Effector CD8-positive, alpha-beta T cell (primary cell): ENCODE results near the gene HECA.
"Not testable (repeated sequence)": the region's sequence is repeated elsewhere in the genome, so short reads cannot be mapped to it uniquely, and the experiment has no call there.

Source experiments
- DNase-seq: peaks from one replicate; lab custom pipeline; 2025; lab: John Stamatoyannopoulos, UW
- total RNA-seq, 4 experiments: gene quantifications; one replicate each; lab custom pipeline; 2026; lab: John Stamatoyannopoulos, UW

Gene HECA, protein sequence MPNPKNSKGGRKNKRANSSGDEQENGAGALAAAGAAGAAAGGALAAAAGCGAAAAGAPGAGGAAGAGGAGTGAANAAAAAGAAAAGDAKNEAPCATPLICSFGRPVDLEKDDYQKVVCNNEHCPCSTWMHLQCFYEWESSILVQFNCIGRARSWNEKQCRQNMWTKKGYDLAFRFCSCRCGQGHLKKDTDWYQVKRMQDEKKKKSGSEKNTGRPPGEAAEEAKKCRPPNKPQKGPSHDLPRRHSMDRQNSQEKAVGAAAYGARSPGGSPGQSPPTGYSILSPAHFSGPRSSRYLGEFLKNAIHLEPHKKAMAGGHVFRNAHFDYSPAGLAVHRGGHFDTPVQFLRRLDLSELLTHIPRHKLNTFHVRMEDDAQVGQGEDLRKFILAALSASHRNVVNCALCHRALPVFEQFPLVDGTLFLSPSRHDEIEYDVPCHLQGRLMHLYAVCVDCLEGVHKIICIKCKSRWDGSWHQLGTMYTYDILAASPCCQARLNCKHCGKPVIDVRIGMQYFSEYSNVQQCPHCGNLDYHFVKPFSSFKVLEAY
- 228 to 465 (median 292) reads per million in 4 experiments for total RNA-seq

DNA sequence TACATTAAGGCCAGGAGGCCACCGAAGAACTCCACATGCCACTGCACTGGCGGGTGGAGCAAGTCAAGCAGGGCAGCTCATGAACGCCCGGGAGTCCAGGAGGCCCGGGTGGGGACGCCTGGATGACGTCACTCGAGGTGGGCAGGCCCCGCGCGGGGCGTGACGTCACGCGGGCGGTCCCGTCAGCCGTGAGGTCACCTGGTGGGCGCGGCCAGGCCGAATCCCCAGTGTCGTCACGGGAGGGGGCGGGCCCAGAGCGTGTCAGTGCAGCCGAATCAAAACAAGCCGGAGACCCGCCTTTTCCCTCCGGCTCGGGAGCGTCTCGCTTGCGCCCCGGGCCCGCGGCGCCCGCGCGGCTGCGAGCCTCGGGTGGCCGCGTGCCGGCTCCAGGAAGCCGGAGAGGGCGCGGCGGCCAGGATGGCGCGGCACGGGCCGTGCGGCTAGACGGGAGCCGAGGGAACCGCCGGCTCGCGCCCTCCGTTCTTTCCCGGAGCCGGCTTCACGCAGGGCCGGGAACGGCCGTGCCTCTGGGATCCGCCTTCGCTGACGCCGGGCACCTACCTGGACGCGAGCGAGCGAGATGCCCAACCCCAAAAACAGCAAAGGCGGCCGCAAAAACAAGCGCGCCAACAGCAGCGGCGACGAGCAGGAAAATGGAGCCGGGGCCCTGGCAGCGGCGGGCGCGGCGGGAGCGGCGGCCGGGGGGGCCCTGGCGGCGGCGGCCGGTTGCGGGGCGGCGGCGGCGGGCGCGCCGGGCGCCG, at the start of gene HECA:
Gene HECA (plus strand): TSS at position 264 of the 761 bp plus-strand sequence. CDS start 317 bp downstream, at position 581.
- DNase-seq: peak; percentile 99

DNA sequence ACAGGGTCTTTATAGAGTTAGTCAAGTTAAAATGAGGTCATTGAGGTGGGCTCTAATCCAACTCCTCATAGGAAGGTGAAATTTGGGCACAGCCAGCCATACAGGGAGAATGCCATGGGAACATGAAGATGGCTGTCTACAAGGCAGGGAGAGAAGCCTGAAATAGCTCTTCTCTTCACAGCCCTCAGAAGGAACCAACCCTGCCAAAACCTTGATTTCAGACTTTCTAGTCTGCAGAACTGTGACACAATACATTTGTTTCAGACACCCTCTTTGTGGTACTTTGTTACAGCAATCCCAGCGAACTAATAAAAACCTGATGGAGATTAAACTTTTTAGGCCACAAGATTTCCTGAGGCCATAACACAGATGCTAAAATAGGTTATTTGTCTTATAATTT, 43.1 kb upstream of the HECA start:
- DNase-seq: no peak

DNA sequence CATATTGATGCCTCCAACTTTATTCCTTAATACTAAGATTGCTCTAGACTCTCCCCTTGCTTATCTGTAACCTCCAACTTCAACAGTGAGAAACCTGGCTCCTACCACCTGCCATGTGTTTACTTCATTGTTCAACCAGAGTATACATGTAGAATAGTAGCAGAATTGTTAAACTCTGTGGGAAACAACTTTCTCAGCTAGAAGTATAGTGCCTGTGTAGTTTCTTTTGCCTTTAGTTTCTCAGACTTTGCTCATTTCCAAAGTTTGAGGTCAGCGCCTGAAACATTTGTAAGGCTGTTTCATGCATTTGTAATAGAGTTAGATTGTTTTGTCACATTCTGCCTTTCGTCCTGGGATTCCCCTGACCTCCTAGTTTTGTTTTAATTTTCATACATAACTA, 34.9 kb upstream of the HECA start:
- DNase-seq: no peak

DNA sequence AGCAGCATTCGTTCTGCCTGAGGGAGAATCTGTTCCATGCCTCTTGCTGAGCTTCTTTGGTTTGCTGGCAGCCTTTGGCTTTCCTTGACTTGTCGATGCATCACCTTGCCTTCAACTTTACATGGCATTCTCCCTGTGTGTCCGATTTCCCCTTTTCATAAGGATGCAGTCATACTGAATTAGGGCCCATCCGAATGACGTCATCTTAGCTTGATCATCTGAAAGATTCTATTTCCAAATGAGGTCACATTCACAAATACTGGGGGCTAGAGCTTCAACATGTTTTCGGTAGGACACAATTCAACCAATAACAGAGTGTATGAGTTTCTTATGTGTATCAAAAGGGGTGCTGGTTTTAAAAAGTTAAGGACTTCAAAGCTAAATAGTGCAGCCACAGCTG, 27.8 kb upstream of the HECA start:
- no peak for DNase-seq

DNA sequence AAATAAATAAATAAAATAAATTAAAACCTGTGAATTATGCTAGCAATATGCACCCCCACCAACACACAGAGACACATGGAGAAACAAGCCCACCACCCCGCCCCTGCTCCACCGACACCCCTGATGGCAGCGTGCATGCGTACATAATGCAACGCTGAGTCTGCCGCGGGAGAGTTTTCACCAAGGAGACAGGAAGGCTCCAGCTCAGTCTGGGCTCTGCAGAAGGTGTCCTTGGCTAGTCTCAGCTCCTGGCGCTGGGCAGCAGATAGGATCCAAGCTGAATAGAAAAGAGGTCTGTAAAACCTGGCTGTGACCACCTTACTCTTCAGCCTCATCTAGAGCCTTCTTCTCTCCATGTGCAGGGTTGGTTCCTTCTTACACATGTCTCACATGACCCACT, 26.5 kb upstream of the HECA start:
- DNase-seq: no peak

DNA sequence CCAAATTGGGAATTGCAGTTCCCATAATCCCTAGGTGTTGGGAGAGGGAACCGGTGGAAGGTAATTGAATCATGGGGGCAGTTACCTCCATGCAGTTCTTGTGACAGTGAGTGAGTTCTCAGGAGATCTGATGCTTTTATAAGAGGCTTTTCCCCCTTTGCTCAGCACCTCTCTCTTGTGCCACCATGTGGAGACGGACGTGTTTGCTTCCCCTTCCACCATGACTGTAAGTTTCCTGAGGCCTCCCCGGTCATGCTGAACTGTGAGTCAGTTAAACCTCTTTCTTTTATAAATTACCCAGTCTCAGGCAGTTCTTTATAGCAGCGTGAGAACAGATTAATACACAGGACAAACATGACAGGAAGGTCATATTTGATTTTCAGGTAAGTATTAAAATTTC, 25.3 kb upstream of the HECA start:
- DNase-seq: no peak

DNA sequence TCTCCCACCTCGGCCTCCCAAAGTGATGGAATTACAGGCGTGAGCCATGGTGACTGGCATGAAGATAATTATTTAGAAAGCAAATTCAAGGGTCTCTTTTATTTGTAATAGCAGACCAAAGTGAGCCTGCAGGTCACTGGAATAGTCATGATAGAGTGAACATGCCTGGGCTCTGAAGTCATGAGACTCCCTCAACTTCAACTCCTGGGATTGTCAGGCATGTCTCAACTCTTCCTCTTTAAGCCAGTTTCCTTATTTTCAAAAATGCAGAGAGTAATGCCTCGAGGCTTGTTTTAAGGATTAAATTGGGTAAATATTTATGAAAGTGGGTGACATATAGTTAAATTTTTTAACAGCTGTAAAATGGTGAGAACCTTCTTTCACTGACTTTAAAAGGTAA, 22.7 kb upstream of the HECA start:
- DNase-seq: no peak

DNA sequence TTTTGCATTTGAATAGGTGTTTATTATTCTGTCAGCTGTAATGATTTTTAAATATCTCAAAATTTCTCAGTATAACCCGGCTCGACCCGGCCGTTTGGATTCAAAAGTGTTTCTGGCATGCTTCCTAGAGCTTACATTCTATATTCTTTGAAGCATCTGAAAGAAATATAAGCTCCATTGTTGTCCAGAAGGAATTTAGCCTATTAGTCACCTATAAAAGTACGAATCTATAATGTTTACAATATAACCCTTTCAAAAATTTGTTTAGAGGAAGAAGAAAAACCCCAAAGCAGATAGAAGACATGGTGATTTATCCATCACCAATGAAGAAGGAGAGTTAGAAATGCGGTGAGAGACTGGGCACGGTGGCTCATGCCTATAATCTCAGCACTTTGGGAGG, 22.3 kb upstream of the HECA start:
- no peak for DNase-seq

DNA sequence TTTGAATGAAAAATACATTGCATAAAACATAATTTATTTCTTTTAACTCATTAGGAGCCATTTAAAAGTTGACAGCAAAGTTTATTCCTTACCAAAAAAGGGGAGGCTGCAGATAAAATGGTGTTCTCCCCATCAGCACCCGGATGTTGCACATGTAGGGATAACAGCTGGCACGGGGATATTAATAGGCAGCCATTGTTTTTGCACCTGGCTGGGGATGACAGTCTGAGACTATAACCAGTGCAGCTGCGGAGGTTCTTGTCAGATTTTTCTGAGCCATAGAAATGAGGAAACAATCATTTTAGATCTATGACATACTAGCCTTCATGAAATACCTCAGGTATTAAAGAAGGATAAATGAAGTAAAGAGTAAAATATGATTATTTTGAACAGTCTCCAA, 20.1 kb upstream of the HECA start:
- DNase-seq: no peak

DNA sequence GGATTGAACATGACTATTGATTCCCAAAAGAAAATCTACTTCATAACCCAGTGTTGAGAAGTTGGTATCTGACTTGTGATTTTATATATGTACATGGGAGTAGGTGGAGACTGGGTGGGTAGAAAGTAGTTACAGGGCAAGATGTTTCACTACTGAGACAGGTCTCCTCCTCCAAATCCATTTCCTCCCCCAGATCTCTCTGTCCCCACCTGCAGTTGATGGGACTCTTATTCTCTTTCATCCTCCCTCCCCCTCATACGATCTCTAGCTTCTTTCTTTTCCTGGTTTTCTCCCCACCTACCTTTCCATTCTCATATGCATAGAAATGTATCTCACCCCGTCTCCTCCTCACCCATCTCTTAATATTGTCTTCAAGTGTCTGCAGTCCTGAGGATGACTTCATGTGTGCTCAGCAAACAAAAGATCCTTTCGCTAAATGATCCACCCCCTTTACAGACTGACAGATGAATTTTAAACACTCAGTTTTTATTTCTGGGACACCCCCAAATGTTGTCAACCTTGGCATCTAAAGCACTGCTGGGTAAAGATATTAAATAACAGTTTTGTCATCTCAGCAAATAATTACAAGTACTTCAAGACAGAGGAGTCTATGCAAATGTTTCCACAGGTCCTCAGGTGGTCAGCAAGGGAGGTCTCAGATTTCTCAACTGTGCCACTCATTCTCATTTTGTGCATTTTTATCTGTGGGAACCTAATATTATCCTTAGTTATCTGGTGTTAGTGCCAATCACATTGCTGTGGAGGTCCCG, 18.7 kb upstream of the HECA start:
- no peak for DNase-seq

DNA sequence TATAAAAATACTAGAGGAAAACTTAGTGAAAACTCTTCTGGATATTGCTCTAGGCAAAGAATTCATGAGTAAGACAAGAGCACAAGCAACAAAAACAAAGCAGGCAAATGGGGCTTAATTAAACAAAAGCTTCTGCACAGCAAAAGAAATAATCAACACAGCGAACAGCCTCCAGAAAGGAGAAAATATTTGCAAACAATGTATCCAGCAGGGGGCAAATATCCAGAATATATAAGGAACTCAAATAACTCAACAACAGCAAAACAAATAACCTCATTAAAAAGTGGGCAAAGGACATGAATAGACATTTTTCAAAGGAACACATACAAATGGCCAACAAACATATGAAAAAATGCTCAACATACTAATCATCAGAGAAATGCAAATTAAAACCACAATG, 17.1 kb upstream of the HECA start:
- DNase-seq: no peak

DNA sequence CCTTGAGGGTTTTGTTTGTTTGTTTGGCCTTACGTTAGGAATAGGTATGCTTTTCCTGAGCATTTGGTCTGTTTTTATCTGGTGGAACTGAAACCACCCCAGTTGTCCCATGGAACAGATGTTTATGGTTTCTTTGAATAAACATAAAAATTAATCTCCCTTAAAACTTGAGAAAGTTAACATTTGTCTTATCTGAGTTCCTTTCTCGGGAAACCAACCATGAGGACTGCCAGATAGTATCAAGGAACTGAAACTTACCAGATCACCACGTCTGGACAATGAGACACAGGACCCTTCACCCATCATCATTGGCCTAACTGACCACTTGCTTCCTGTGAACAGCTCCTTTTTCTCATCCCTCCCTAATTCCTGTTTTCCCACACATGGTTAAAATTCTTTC, 15.3 kb upstream of the HECA start:
- DNase-seq: no peak

DNA sequence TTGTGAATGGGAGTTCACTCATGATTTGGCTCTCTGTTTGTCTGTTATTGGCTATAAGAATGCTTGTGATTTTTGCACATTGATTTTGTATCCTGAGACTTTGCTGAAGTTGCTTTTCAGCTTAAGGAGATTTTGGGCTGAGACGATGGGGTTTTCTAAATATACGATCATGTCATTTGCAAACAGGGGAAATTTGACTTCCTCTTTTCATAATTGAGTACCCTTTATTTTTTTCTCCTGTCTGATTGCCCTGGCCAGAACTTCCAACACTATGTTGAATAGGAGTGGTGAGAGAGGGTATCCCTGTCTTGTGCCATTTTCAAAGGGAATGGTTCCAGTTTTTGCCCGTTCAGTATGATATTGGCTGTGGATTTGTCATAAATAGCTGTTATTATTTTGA, 12.1 kb upstream of the HECA start:
- DNase-seq: not testable (repeated sequence)

DNA sequence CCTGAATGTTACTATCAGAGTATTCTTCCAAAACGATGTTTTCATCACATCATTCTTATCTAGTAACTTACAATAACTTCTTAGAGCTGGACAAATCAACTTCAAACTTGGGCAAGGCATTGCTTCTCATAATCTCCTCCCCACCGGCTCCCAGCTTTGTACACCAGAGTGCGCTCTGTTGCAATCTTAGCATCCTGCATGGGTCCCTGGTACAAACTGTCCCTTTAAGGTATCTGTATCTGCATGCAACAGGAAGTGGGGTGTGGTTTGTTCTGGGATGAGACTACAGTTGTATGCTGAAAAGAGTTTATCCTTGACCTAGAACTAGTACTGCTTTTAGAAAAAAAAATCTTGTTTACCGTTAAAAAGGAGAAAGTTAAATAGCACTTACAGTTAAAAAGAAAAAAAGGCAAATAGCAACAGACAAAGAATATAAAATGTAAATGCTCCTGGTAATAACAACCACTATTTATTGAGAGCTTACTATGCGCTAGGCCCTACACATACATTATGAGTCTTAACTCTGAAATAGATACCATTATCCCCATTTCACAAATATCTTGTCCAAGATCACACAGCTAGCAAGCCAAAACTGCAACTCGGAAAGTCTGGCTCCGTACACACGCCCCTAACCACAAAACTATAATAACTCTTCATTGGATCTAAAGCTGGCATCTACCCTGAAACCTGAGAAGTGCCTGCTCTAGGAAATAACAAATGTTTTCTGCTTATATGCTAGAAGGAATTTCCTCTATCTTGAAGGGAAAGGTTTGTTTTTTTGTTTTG, 9.8 kb upstream of the HECA start:
- DNase-seq: peak; percentile 50

DNA sequence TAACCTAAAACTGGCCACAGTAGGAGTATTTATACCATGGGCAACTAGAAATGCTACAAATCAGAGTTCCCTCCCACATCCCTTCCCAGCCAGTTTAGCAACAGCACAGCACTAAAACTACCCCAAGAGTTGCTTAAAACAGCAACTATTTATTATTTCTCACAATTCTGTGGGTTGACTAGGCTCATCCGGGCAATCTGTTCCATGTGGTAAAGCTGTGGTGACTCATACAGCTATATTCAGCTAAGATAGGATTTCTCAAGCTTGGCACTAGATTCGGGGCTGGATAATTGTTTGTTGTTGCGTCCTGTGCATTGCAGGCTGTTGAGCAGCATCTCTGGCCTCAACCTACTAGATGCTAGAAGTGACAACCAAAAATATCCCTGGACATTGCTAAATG, 8.6 kb upstream of the HECA start:
- DNase-seq: no peak

DNA sequence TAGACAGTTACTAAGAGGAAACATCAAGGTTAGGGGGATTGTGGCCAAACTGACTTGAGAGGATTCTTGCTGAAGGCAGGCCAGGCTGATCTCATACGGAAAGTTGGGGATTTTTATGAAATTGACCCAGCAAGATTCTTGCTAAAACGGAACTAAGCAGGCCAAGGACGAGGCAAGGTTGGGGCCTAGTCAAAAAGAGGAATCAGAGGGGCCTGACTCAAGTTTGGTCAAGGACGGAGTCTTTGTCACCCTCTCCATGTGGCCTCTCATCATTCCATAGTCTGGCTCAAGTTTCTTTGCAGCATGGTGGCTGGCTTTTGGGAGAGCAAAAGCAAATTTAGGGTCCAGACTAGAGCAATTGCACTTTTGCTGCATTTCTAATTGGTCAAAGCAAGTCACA, 7.9 kb upstream of the HECA start:
- no peak for DNase-seq

DNA sequence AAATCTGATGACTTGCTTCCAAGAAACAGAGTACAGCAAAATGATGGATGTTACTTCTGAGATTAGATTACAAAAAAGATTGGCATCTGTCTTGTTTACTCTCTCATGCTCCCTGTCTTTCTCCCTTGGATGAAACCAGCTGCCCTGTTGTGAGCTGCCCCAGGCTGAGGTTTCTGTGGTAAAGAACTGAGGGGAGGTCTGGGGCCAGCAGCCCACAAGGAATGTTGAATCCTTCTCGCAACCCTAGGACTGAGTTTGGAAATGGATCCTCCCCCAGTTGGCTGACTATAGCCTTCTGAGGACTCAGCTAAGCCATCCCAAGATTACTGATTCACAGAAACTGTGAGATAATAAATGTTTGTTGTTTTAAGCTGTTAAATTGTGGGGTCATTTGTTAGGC, 5.6 kb upstream of the HECA start:
- DNase-seq: no peak

DNA sequence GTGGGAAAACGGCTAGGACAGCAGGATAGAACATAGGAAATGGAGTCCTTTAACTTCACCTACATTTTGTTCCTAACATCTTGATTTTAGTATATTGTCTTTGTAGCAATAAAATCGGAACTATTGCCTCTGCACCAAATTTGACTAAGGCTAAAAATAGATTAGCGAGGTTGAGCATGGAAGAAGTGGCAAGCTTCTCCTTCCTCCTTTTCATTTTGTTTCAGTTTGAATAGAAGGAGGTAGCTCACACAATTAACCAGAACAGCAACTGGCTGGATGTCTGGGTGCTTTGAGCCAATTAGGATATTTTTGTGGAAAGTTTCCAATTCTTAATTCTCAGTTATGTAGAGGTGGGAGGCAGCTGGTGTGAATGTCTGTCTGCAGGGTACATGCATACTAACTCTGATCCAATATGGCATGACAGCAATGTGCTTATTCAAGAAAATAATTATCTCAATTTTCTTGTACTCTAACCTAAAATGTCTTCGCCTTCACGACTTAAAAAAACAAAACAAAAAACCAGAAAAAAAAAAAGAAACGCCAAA, 3.1 kb upstream of the HECA start:
- DNase-seq: no peak

DNA sequence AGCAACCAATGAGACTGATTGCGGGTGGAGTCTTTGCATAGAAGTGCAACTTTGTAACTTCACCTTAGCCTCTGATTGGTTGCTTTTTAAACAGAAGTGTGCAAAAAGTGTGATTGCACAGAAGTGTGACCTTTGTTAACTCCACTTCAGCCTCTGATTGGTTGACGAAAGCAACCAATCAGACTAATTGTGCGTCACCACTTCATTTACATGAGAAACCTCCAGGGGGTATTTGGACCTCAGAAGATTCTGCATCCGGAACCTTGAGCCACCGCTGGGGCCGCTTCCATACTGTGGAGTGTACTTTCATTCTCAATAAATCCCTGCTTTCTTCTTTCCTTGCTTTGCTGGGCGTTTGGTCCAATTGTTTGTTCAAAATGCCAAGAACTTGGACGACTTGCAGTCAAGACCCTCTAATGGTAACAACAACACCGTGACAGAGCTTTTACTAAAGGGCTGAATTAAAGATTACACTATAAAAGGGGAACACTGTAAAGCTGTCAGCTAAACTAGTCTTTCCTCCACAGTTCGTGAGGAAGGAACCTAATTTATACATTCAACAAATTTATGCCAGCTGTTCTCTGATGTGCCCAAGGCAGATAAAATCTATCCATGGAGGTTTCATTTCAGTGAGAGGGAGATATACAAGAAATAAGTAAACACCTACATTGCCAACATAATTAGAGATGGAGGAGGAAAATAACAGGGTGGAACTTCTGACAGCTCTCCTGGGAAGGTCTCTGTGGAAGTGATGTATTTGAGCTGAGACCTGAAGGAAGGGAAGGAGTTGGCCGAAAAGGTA, 1.4 kb upstream of the HECA start:
- no peak for DNase-seq

DNA sequence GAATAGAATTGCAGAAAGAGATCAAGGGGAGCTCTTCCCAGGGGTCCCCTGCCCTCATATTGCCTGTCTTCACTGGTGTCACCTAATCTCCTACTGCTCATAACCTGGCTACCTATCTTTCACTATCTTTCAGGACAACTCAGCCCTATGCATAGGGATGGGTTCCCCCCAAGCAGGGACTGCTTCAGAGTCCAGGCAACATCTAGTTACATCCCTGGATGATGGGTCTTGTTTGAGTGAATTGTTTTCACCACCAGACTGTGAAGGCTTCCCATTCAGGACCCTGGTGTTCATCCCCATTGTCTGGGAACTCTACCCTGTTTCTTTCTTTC, 850 bp upstream of the HECA start:
- no peak for DNase-seq
